ENCODE results near the gene WDSUB1.
A peak's percentile ranks its signal among the peaks of the same experiment; 100 is the strongest.

WDSUB1 gene

GRCh38 chr2:159225025-159226016, 61.2 kb downstream of the WDSUB1 start:
- TF ChIP-seq CTCF (IDR thresholded peaks at IDR 0.05), result no peak
- Histone ChIP-seq H3K27ac (peak overlapping the region in 1 of 2 donors; percentile 49), H3K4me3 (no peak overlapping the region)
- DNase-seq (ENCODE audit: low spot score), result no peak

- TF ChIP-seq CTCF (IDR thresholded peaks at IDR 0.05), result no peak
- no peak for DNase-seq (ENCODE audit: low spot score)
- H3K4me3 ChIP-seq, result no peak overlapping the region
- no peak overlapping the region for H3K27ac ChIP-seq
These were observed 62.3 kb downstream of the WDSUB1 start for GRCh38 chr2:159224061-159224813.

- DNase-seq (ENCODE audit: low spot score), result no peak
- Histone ChIP-seq H3K4me3 (no peak overlapping the region), H3K27ac (no peak overlapping the region)
- no peak for TF ChIP-seq CTCF (IDR thresholded peaks at IDR 0.05)
These were observed 67.0 kb downstream of the WDSUB1 start for GRCh38 chr2:159219394-159219998.

GRCh38 chr2:159218389-159218788, 68.1 kb downstream of the WDSUB1 start:
- no peak for DNase-seq (ENCODE audit: low spot score)
- no peak overlapping the region for H3K27ac ChIP-seq
- H3K4me3 ChIP-seq, result no peak overlapping the region
- no peak for TF ChIP-seq CTCF (IDR thresholded peaks at IDR 0.05)

- TF ChIP-seq CTCF (IDR thresholded peaks at IDR 0.05), result no peak
- no peak overlapping the region for H3K27ac ChIP-seq
- DNase-seq (ENCODE audit: low spot score), result no peak
- H3K4me3 ChIP-seq, result no peak overlapping the region
These were observed 68.8 kb downstream of the WDSUB1 start for GRCh38 chr2:159217676-159218075.

GRCh38 chr2:159215116-159215515, 71.4 kb downstream of the WDSUB1 start:
- TF ChIP-seq CTCF (IDR thresholded peaks at IDR 0.05), result no peak
- no peak overlapping the region for H3K27ac ChIP-seq
- no peak overlapping the region for H3K4me3 ChIP-seq
- peak; percentile 19 for DNase-seq (ENCODE audit: low spot score)

Measured in coronary artery (tissue), 2 donors.